GM18520 (cell line): ENCODE measurements around the gene KDM5B.
"Not testable (repeated sequence)": the region's sequence is repeated elsewhere in the genome, so short reads cannot be mapped to it uniquely, and the experiment has no call there.

ENCODE experiments used
- ATAC-seq: cut with Tn5 transposase; IDR thresholded peaks from one replicate; pipeline ENCODE4 v1.9.1; 2021; ENCODE audit not compliant: unreplicated experiment

The KDM5B gene

GRCh38 chr1:202815120-202815519 lies 6.9 kb upstream of the KDM5B start:
- ATAC-seq: no peak

GRCh38 chr1:202812176-202813026 lies 4.2 kb upstream of the KDM5B start:
- no peak for ATAC-seq

- ATAC-seq: no peak
Measured at GRCh38 chr1:202811296-202812175, 3.3 kb upstream of the KDM5B start.

GRCh38 chr1:202810615-202811295 lies 2.5 kb upstream of the KDM5B start, which contains the start of gene PCAT6:
PCAT6 (plus strand) TSS chr1:202810954.
- ATAC-seq: peak; percentile 63

- no peak for ATAC-seq
Measured at GRCh38 chr1:202810193-202810614, 2.0 kb upstream of the KDM5B start.

GRCh38 chr1:202809597-202810159 lies 1.5 kb upstream of the KDM5B start:
- no peak for ATAC-seq

- no peak for ATAC-seq
Measured at GRCh38 chr1:202807451-202807925, 733 bp downstream of the KDM5B start.

- ATAC-seq: no peak
Measured at GRCh38 chr1:202806845-202807450, 1.3 kb downstream of the KDM5B start.

- no peak for ATAC-seq
Measured at GRCh38 chr1:202805886-202806844, 2.1 kb downstream of the KDM5B start.

- ATAC-seq: no peak
Measured at GRCh38 chr1:202804126-202804525, 4.1 kb downstream of the KDM5B start.

GRCh38 chr1:202802998-202803932 lies 5.0 kb downstream of the KDM5B start:
- ATAC-seq: no peak

GRCh38 chr1:202802034-202802433 lies 6.2 kb downstream of the KDM5B start:
- no peak for ATAC-seq

- ATAC-seq: no peak
Measured at GRCh38 chr1:202801175-202801574, 7.0 kb downstream of the KDM5B start.

GRCh38 chr1:202800742-202801141 lies 7.5 kb downstream of the KDM5B start:
- ATAC-seq: no peak

GRCh38 chr1:202798792-202799331 lies 9.4 kb downstream of the KDM5B start:
- no peak for ATAC-seq

GRCh38 chr1:202798260-202798659 lies 10.0 kb downstream of the KDM5B start:
- ATAC-seq: no peak

GRCh38 chr1:202796670-202797069 lies 11.6 kb downstream of the KDM5B start:
- ATAC-seq: no peak

GRCh38 chr1:202794931-202795330 lies 13.3 kb downstream of the KDM5B start:
- ATAC-seq: not testable (repeated sequence)
